ENCODE results near the gene UPF1. TPM values are rescaled to one million over a fixed set of nuclear protein-coding genes. Genes with fewer than 3 reads are reported as not detected.
A peak's percentile ranks its signal among the peaks of the same experiment; 100 is the strongest.

Gene UPF1
- total and polyA plus RNA-seq, 9 donors = 29.8 to 44.3 (median 41.3) TPM

DNA sequence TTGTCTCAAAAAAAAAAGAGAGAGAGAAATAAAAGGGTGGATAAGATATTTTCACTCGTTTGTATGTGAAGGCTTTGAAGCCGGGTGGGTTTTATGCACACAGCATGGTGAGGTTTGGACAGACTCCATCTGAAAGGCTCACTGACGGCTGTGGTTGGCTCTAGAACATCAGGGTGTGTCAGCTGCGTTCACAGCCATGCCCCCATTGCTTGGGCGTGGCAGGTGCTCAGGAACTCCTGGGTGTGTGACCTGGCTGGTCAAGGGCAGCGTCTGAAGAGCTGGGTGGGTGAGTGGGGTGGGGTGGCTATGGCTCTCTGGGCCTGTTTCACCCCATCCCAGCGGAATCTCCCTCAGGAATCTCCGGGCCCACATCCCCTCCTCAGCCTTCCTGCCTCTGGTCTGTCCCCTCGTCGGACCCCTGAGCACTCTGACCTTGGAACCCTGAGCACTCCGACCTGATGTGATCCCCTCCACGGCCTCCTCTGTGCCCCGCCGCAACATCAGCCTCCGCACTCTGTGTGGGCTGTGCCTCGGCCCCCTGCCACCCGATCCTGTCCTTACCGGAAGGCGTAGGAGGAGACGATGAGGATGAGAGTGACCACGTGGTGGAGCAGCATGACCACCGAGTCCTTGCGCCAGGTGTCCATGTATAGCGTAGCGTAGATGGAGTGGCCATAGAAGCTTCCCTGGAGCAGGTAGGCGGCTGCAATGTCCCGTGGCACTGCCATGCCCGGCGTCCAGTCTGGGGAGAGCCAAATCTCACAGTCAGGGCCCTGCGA lies 52.0 kb downstream of the UPF1 start:
- peaks cover 62% of the 10 kb centered on the region for H3K36me3 ChIP-seq (ENCODE audit: control insufficient read depth, insufficient read depth, low read length)
- 84% methylated on average over 27 of the region's 30 CpGs for WGBS (ENCODE audit: insufficient coverage)
- H3K4me3 ChIP-seq (ENCODE audit: low read length) = no peak overlapping the region

DNA sequence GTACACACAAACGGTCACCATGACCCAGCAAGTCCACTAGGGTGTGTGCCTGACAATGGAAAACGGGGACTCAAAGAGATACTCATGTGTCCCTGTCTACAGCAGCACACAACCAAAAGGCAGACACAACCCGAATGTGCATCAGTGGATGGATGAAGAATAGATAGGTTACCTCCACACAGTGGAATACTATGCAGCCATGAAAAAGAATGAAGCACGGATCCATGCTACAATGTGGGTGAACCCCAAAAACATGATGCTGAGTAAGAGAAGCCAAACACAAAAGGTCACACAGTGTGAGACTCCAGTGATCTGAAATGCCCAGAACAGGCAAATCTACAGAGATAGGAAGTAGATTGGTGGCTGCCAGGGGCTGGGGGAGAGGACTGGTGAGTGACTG lies 55.2 kb downstream of the UPF1 start:
- H3K4me1 ChIP-seq (ENCODE audit: control insufficient read depth, insufficient read depth, low read length) = no peaks in the 10 kb centered on the region
- WGBS (ENCODE audit: insufficient coverage) = no CpG with 5 or more reads among the region's 4 CpGs
- no peak for DNase-seq
- peaks cover 56% of the 10 kb centered on the region for H3K36me3 ChIP-seq (ENCODE audit: control insufficient read depth, insufficient read depth, low read length)
- H3K9me3 ChIP-seq (replicated peaks; ENCODE audit: control insufficient read depth, low read depth, low read length) = no peaks in the 10 kb centered on the region
- H3K4me3 ChIP-seq (ENCODE audit: low read length) = no peak overlapping the region
- no peaks in the 10 kb centered on the region for H3K27me3 ChIP-seq (ENCODE audit: control insufficient read depth, insufficient read depth, low read length)
- H3K27ac ChIP-seq (ENCODE audit: low read length) = no peak overlapping the region

More for the DNA sequence above, 52.0 kb downstream of the UPF1 start:
- no peak overlapping the region for H3K27ac ChIP-seq (ENCODE audit: low read length)
- no peaks in the 10 kb centered on the region for H3K27me3 ChIP-seq (ENCODE audit: control insufficient read depth, insufficient read depth, low read length)
- H3K9me3 ChIP-seq (replicated peaks; ENCODE audit: control insufficient read depth, low read depth, low read length) = no peaks in the 10 kb centered on the region
- no peak for DNase-seq
- no peaks in the 10 kb centered on the region for H3K4me1 ChIP-seq (ENCODE audit: control insufficient read depth, insufficient read depth, low read length)

DNA sequence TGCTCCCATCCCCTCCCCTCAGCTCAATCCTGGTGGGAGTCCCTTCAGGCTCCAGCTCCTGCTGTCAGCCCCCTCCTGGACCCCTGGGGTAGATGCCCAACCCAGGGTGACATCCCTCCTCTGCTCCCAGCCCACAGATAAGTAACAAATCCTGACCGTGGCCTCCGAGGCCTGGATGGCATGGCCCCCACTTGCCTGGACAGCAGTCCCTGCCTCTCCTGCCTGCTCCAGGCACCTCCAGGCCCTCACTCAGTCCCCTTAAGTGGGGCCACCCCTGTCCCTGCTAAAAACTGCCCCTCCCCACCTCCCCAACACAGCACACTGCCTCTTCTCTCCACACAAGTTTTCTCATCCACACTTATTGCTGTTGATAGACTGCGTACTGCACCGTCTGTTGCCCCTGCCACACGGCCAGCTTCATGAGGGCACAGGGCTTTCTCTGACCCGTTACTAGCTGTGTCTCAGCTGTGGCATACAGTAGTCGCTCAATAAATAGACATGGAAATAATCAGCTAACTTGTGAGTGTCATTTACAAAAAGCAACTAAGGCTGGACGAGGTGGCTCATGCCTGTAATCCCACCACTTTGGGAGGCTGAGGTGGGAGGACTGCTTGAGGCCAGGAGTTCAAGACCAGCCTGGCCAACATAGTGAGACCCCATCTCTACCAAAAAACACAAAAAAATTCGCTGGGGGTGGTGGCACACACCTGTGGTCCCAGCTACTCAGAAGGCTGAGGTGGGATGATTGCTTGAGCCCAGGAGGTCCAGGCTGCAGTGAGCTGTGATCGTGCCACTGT lies 58.4 kb downstream of the UPF1 start:
- Histone ChIP-seq H3K4me3 (ENCODE audit: low read length) (no peak overlapping the region), H3K4me1 (ENCODE audit: control insufficient read depth, insufficient read depth, low read length) (peaks cover 21% of the 10 kb centered on the region), H3K27ac (ENCODE audit: low read length) (no peak overlapping the region), H3K9me3 (replicated peaks; ENCODE audit: control insufficient read depth, low read depth, low read length) (no peaks in the 10 kb centered on the region), H3K36me3 (ENCODE audit: control insufficient read depth, insufficient read depth, low read length) (peaks cover 42% of the 10 kb centered on the region), H3K27me3 (ENCODE audit: control insufficient read depth, insufficient read depth, low read length) (peaks cover 5% of the 10 kb centered on the region)
- no peak for DNase-seq
- WGBS (ENCODE audit: insufficient coverage) = 85% methylated on average over 6 of the region's 10 CpGs

DNA sequence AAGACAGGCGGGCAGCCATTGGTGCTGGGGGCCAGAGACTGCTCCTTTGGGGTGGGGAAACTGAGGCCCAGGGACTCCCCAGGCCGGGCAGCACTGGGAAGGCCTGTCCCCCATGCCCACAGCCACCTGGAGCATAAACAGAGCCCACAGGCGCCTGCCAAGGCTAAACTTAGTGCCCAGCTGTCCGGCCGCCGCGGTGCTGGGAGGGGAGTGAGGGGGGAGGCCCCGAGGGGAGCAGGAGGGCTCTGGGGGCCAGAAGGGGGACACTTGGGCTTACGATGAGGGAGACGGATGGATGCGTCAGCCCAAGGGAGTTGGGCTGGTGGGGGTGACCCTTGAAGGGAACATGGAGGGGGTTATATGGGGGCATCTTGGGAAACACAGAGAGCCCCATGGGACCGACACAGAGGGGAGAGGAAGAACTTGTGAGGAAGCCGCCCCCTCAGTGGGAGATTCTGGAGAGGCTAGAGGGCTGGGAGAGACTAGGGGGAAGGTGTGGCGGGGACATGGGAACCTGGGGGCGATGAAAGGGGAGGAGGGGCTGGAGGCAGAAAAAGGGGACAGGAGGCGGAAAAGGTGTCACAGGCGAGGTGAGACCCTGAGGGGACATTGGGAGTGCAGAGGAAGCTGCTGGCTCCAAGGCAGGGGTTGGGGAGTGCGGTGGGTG lies 62.0 kb downstream of the UPF1 start:
- Histone ChIP-seq H3K27ac (ENCODE audit: low read length) (peak overlapping the region; percentile 91), H3K4me1 (ENCODE audit: control insufficient read depth, insufficient read depth, low read length) (peaks cover 37% of the 10 kb centered on the region), H3K4me3 (ENCODE audit: low read length) (peak overlapping the region; percentile 69), H3K9me3 (replicated peaks; ENCODE audit: control insufficient read depth, low read depth, low read length) (no peaks in the 10 kb centered on the region), H3K36me3 (ENCODE audit: control insufficient read depth, insufficient read depth, low read length) (peaks cover 27% of the 10 kb centered on the region), H3K27me3 (ENCODE audit: control insufficient read depth, insufficient read depth, low read length) (peaks cover 5% of the 10 kb centered on the region)
- 29% methylated on average over 8 of the region's 18 CpGs for WGBS (ENCODE audit: insufficient coverage)
- peak; percentile 70 for DNase-seq

DNA sequence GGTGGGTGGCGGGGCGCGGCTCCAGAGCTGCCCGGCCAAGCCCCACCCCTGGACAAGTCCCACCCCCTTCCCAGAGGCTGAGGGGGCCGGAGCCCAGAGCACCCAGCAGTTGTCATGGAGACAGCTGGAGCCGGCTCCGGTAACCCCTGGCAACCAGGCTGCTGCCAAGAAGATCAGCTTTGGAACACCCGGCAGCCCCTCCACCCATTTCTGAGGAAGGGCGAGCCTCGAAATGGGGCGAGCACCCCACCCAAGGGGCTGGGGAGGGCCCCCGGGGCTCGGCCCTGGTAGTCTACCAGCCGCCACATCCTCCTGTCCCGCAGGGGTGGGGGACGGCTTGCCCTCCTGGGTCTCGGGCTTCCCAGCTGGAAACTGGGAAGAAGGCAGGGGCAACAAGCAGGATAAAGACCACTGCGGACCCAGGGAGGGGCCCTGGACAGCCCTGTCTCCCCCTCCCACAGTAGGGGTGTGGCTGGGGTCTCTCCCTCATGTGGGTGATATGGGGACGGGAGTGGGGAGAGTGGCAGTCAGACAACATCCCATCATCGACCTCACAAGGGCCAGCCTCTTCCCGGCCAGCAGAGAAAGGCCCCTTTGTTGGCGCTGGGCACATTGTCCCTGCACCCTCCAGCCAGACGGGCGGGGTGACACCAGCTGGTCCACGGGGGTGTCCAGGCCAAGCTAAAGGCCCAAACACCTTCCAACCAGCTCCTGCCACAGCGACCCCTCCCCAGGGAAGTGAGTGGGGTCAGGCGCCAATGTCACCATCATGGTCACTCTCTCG lies 62.7 kb downstream of the UPF1 start:
- Histone ChIP-seq H3K36me3 (ENCODE audit: control insufficient read depth, insufficient read depth, low read length) (peaks cover 33% of the 10 kb centered on the region), H3K9me3 (replicated peaks; ENCODE audit: control insufficient read depth, low read depth, low read length) (no peaks in the 10 kb centered on the region), H3K27me3 (ENCODE audit: control insufficient read depth, insufficient read depth, low read length) (peaks cover 5% of the 10 kb centered on the region), H3K4me3 (ENCODE audit: low read length) (peak overlapping the region; percentile 69), H3K4me1 (ENCODE audit: control insufficient read depth, insufficient read depth, low read length) (peaks cover 43% of the 10 kb centered on the region), H3K27ac (ENCODE audit: low read length) (peak overlapping the region; percentile 91)
- peak; percentile 92 for DNase-seq
- WGBS (ENCODE audit: insufficient coverage) = 3% methylated on average over 18 of the region's 28 CpGs

- WGBS (ENCODE audit: insufficient coverage) = under 1% methylated on average over 72 of the region's 72 CpGs
Observed at GRCh38 chr19:18895038-18895823, 63.5 kb downstream of the UPF1 start.

GRCh38 chr19:18895824-18896341 lies 64.1 kb downstream of the UPF1 start, which contains the start of gene CERS1:
TSS of gene CERS1 (minus strand) at chr19:18896158. CDS start at chr19:18896072, 86 bp downstream.
- Histone ChIP-seq H3K4me1 (ENCODE audit: control insufficient read depth, insufficient read depth, low read length) (peaks cover 43% of the 10 kb centered on the region), H3K36me3 (ENCODE audit: control insufficient read depth, insufficient read depth, low read length) (peaks cover 34% of the 10 kb centered on the region), H3K9me3 (replicated peaks; ENCODE audit: control insufficient read depth, low read depth, low read length) (no peaks in the 10 kb centered on the region), H3K27me3 (ENCODE audit: control insufficient read depth, insufficient read depth, low read length) (peaks cover 5% of the 10 kb centered on the region), H3K4me3 (ENCODE audit: low read length) (peak within 1 kb of the TSS; percentile 69), H3K27ac (ENCODE audit: low read length) (peak within 1 kb of the TSS; percentile 91)
- under 1% methylated on average over 84 of the region's 89 CpGs for WGBS (ENCODE audit: insufficient coverage)
- peak; percentile 64 for DNase-seq

More at GRCh38 chr19:18895038-18895823, 63.5 kb downstream of the UPF1 start:
- Histone ChIP-seq H3K27ac (ENCODE audit: low read length) (peak overlapping the region; percentile 91), H3K27me3 (ENCODE audit: control insufficient read depth, insufficient read depth, low read length) (peaks cover 5% of the 10 kb centered on the region), H3K36me3 (ENCODE audit: control insufficient read depth, insufficient read depth, low read length) (peaks cover 33% of the 10 kb centered on the region), H3K4me3 (ENCODE audit: low read length) (peak overlapping the region; percentile 69), H3K9me3 (replicated peaks; ENCODE audit: control insufficient read depth, low read depth, low read length) (no peaks in the 10 kb centered on the region), H3K4me1 (ENCODE audit: control insufficient read depth, insufficient read depth, low read length) (peaks cover 43% of the 10 kb centered on the region)
- DNase-seq = peak; percentile 70

DNA sequence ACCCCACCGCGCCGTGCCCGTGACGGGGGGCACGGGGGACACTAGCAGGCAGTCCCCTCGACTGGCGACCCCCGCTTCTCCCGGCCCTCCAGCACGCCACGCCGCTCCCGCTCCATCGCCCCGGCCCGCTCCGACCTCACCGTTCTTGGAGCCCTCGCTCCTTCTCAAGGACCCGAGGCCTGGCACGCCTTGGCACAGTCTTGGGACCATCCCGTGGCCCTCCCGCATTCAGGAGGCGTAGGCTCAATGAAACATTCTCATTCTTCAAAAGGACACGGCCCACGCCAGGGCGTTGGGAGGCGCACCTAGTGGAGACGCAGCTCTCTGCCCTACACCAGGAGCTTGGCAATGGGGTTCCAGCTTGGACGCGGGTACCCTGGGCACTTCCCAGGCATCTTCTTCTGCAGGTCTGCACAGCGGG lies 64.7 kb downstream of the UPF1 start:
- H3K27ac ChIP-seq (ENCODE audit: low read length) = peak overlapping the region; percentile 20
- H3K4me3 ChIP-seq (ENCODE audit: low read length) = peak overlapping the region; percentile 15
- peak; percentile 43 for DNase-seq
- peaks cover 36% of the 10 kb centered on the region for H3K36me3 ChIP-seq (ENCODE audit: control insufficient read depth, insufficient read depth, low read length)
- H3K27me3 ChIP-seq (ENCODE audit: control insufficient read depth, insufficient read depth, low read length) = peaks cover 5% of the 10 kb centered on the region
- no peaks in the 10 kb centered on the region for H3K9me3 ChIP-seq (replicated peaks; ENCODE audit: control insufficient read depth, low read depth, low read length)
- H3K4me1 ChIP-seq (ENCODE audit: control insufficient read depth, insufficient read depth, low read length) = peaks cover 43% of the 10 kb centered on the region
- WGBS (ENCODE audit: insufficient coverage) = 10% methylated on average over 30 of the region's 33 CpGs

Data from muscle of leg (tissue), 11 donors.